ENCODE data around the gene CFAP206.

DNA sequence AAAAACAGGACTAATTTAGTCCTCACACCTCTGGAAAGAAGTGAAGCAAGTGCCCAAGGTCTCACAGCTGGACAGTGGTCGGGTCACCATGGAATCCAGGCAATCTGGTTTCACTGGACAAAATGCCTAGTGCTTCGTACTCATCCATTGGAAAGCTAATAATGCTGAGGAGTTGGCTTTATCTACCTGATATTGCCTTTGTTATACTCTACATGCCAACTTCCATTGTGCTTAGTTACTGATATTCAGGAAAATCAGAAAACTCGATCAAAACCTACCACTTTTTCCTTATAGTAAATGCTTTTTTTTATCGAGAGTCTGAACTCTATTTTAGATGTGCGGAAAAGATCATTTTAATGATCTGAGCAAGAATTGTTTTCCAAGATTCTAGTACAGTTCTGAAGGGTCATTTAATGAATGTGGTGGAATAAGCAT is 966 bp downstream of the CFAP206 start:
- TF ChIP-seq JUND (IDR thresholded peaks at IDR 0.05) (no peak), EZH2 (IDR thresholded peaks at IDR 0.05) (no peak), SP1 (IDR thresholded peaks at IDR 0.05; ENCODE audit: low read depth) (no peak), EZH2phosphoT487 (IDR thresholded peaks at IDR 0.05; ENCODE audit: borderline replicate concordance) (no peak), POLR2AphosphoS5 (IDR thresholded peaks at IDR 0.05; ENCODE audit: low read depth, low read length) (no peak), RAD21 (IDR thresholded peaks at IDR 0.05; ENCODE audit: low read depth) (no peak)
- TF ChIP-seq, protein P1, sequence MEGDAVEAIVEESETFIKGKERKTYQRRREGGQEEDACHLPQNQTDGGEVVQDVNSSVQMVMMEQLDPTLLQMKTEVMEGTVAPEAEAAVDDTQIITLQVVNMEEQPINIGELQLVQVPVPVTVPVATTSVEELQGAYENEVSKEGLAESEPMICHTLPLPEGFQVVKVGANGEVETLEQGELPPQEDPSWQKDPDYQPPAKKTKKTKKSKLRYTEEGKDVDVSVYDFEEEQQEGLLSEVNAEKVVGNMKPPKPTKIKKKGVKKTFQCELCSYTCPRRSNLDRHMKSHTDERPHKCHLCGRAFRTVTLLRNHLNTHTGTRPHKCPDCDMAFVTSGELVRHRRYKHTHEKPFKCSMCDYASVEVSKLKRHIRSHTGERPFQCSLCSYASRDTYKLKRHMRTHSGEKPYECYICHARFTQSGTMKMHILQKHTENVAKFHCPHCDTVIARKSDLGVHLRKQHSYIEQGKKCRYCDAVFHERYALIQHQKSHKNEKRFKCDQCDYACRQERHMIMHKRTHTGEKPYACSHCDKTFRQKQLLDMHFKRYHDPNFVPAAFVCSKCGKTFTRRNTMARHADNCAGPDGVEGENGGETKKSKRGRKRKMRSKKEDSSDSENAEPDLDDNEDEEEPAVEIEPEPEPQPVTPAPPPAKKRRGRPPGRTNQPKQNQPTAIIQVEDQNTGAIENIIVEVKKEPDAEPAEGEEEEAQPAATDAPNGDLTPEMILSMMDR (IDR thresholded peaks at IDR 0.05 in 2 of 3, conservative IDR thresholded peaks at IDR 0.05 in 1 of 3; ENCODE audit: borderline replicate concordance in 1 of 3, insufficient read depth in 1 of 3, low read depth in 2 of 3, low read length in 2 of 3): no peak

All from HCT116 (cell line).